Esophagus squamous epithelium (tissue), 5 donors: Measurements from ENCODE around the gene NEK5. TPM values are rescaled to one million over a fixed set of nuclear protein-coding genes. Genes with fewer than 3 reads are reported as not detected.
"Not testable (repeated sequence)": the region's sequence is repeated elsewhere in the genome, so short reads cannot be mapped to it uniquely, and the experiment has no call there.

Experiments
- DNase-seq: peaks from one replicate; lab custom pipeline; 2025; lab: John Stamatoyannopoulos, UW
- H3K27ac ChIP-seq, 4 donors: fragments of 200-600 bp; sonication (generic); one replicate each; pipeline ENCODE4 v1.5.1; 2016 to 2019; ENCODE audit warnings: mild to moderate bottlenecking in 1 of 4
- H3K27me3 ChIP-seq, 4 donors: fragments of 200-600 bp; sonication (generic); 1 replicate in 3 of 4; 2 replicates in 1 of 4; pipeline versions ENCODE4 v1.5.1 to v1.6.0; 2017 to 2021; ENCODE audit warnings: antibody characterized with exemption in 1 of 4
- H3K36me3 ChIP-seq, 3 donors: fragments of 200-600 bp; sonication (generic); one replicate each; pipeline ENCODE4 v1.5.1; 2016 to 2019
- H3K4me1 ChIP-seq, 3 donors: fragments of 200-600 bp; sonication (generic); one replicate each; pipeline ENCODE4 v1.5.1; 2017 to 2019
- H3K4me3 ChIP-seq, 4 donors: fragments of 200-600 bp; sonication (generic); 1 replicate in 3 of 4; 2 replicates in 1 of 4; pipeline ENCODE4 v1.5.1; 2016 to 2019; ENCODE audit warnings: mild to moderate bottlenecking in 2 of 4, moderate library complexity in 1 of 4
- H3K9me3 ChIP-seq, 3 donors: fragments of 200-600 bp; sonication (generic); one replicate each; pipeline ENCODE4 v1.5.1; 2016 to 2019
- CTCF ChIP-seq, 6 experiments: fragments of 450-650 bp in 4 of 6; fragments of 200-600 bp in 2 of 6; sonication (generic) in 2 of 6; IDR thresholded peaks; one replicate each; pipeline ENCODE4 v1.5.1; 2016 to 2019; ENCODE audit warnings: antibody characterized with exemption in 6 of 6, mild to moderate bottlenecking in 4 of 6, moderate library complexity in 4 of 6
- POLR2A ChIP-seq, 4 donors: fragments of 450-650 bp; IDR thresholded peaks; one replicate each; pipeline ENCODE4 v1.6.1; 2017; ENCODE audit warnings: antibody characterized with exemption in 4 of 4, mild to moderate bottlenecking in 4 of 4, moderate library complexity in 3 of 4
- WGBS, 2 donors: methylation state at CpG; one replicate each; pipeline ENCODE4 v1.1.5; 2018; 5-methylcytosine and 5-hydroxymethylcytosine counted together
- intact Hi-C: fragments of 100-400 bp; cut with DNase I; formaldehyde crosslinking; loops from one replicate; pipeline ENCODE4 v1.15.0; 2022
- total RNA-seq, 4 donors: library from RNA; depleted of rRNA; stranded (reverse); fragments of >200 nt; gene quantifications; one replicate each; pipeline ENCODE4 v1.1.0, GENCODE V29; 2016
- donor health status: DM: yes; HTN: yes; CAD: no.

Gene NEK5
- total RNA-seq, 4 donors from 2014 or later, result 0.18 to 0.38 TPM; not detected in 2

- no peak overlapping the region for H3K27ac ChIP-seq
- no peaks in the 10 kb centered on the region for H3K4me1 ChIP-seq
- no peaks in the 10 kb centered on the region for H3K36me3 ChIP-seq
- no peak overlapping the region for H3K4me3 ChIP-seq
- intact Hi-C loops, result no loop called here
- no peaks in the 10 kb centered on the region for H3K27me3 ChIP-seq
- TF ChIP-seq CTCF (IDR thresholded peaks at IDR 0.05) (no peak), POLR2A (IDR thresholded peaks at IDR 0.05) (no peak)
- DNase-seq, result no peak
- H3K9me3 ChIP-seq, result no peaks in the 10 kb centered on the region
- WGBS, 2 donors, result 86 to 97% methylated on average over 1 of the region's 1 CpG
Observed at GRCh38 chr13:52104624-52105023, 24.2 kb downstream of the NEK5 start.

- intact Hi-C loops, result no loop called here
- TF ChIP-seq POLR2A (IDR thresholded peaks at IDR 0.05), result no peak
- TF ChIP-seq CTCF (IDR thresholded peaks at IDR 0.05), result no peak
- no peaks in the 10 kb centered on the region for H3K9me3 ChIP-seq
- 86 to 88% methylated on average over 4 of the region's 5 CpGs for WGBS, 2 donors
- H3K27ac ChIP-seq, result no peak overlapping the region
- H3K27me3 ChIP-seq, result no peaks in the 10 kb centered on the region
- no peak overlapping the region for H3K4me3 ChIP-seq
- no peak for DNase-seq
- H3K4me1 ChIP-seq, result no peaks in the 10 kb centered on the region
- no peaks in the 10 kb centered on the region for H3K36me3 ChIP-seq
Observed at GRCh38 chr13:52103386-52103785, 25.5 kb downstream of the NEK5 start.

GRCh38 chr13:52102423-52102822 is 26.4 kb downstream of the NEK5 start:
- H3K4me1 ChIP-seq, H3K9me3 ChIP-seq, H3K36me3 ChIP-seq, DNase-seq, H3K27me3 ChIP-seq, H3K27ac ChIP-seq, H3K4me3 ChIP-seq, intact Hi-C loops: not testable (repeated sequence)
- 90 to 95% methylated on average over 3 of the region's 3 CpGs for WGBS, 2 donors

GRCh38 chr13:52097197-52097596 is 31.7 kb downstream of the NEK5 start:
- intact Hi-C loops, result no loop called here
- WGBS, 2 donors, result 93% methylated on average over 3 of the region's 5 CpGs; no CpG with 5 or more reads in 1 of the 2 donors
- Histone ChIP-seq H3K4me3 (no peak overlapping the region), H3K27me3 (no peaks in the 10 kb centered on the region), H3K4me1 (no peaks in the 10 kb centered on the region), H3K9me3 (no peaks in the 10 kb centered on the region), H3K27ac (no peak overlapping the region), H3K36me3 (no peaks in the 10 kb centered on the region)
- TF ChIP-seq CTCF (IDR thresholded peaks at IDR 0.05) (no peak), POLR2A (IDR thresholded peaks at IDR 0.05) (no peak)
- no peak for DNase-seq

- Histone ChIP-seq H3K27me3 (no peaks in the 10 kb centered on the region), H3K4me1 (no peaks in the 10 kb centered on the region), H3K4me3 (no peak overlapping the region), H3K27ac (no peak overlapping the region), H3K36me3 (no peaks in the 10 kb centered on the region), H3K9me3 (no peaks in the 10 kb centered on the region)
- intact Hi-C loops, result no loop called here
- TF ChIP-seq POLR2A (IDR thresholded peaks at IDR 0.05), result no peak
- no peak for TF ChIP-seq CTCF (IDR thresholded peaks at IDR 0.05)
- WGBS, 2 donors, result 58% methylated on average over 2 of the region's 3 CpGs; no CpG with 5 or more reads in 1 of the 2 donors
- DNase-seq, result no peak
Observed at GRCh38 chr13:52096748-52097147, 32.1 kb downstream of the NEK5 start.

GRCh38 chr13:52096062-52096461 is 32.8 kb downstream of the NEK5 start:
- intact Hi-C loops, result no loop called here
- no peak overlapping the region for H3K27ac ChIP-seq
- H3K36me3 ChIP-seq, result no peaks in the 10 kb centered on the region
- no peaks in the 10 kb centered on the region for H3K4me1 ChIP-seq
- H3K4me3 ChIP-seq, result no peak overlapping the region
- TF ChIP-seq POLR2A (IDR thresholded peaks at IDR 0.05) (no peak), CTCF (IDR thresholded peaks at IDR 0.05) (no peak)
- 81 to 87% methylated on average over 2 of the region's 2 CpGs for WGBS, 2 donors
- no peaks in the 10 kb centered on the region for H3K27me3 ChIP-seq
- no peaks in the 10 kb centered on the region for H3K9me3 ChIP-seq
- DNase-seq, result no peak
